Hematopoietic multipotent progenitor cell (in vitro differentiated cells): Measurements from ENCODE around the gene TBC1D1. TPM values are rescaled to one million over a fixed set of nuclear protein-coding genes. Genes with fewer than 3 reads are reported as not detected.

Source experiments
- DNase-seq, 3 donors: peaks; one replicate each; pipeline ENCODE4 v3.0.0-alpha.2; 2011 to 2015; ENCODE audit warnings: low read depth in 2 of 3, low spot score in 2 of 3
- total RNA-seq: library from RNA; depleted of rRNA; stranded (reverse); fragments of >200 nt; gene quantifications from one replicate; pipeline ENCODE4 v1.2.3, GENCODE V29; 2012

Gene TBC1D1
- total RNA-seq, 1 donor: 75.4 TPM

DNA sequence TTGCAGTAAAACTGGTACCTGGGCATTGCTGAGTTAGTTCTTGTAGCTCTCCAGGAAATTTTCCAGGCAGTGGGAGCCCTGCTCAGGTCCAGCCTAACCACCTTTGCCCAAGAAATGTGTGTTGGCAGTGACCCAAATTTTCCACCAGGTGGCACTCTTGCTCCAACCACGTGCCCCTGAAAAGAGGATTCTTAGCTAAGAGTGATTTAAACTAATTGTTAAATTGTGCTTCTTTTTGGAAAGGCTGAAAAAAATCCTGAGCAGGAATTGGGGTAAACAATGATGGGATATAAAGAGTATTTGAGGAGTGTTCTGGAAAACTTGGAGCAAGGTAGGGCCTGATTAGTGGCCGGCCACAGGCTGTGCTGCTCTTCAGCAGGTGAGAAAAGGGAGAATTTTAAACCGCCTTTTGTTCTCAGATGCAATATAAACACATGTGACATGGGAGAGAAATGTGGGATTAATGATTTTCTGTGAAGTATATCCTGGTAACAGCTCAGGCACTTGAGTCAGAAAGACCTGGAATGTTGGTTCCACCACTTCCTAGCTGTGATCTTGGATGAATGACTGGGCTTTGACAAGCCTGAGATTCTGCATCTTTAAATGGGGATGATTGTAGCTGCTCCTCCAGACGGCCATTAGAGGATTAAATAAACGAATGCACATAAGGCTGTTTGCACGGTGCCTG, 288.9 kb downstream of the TBC1D1 start:
- DNase-seq: peak in 2 of 3 donors; percentile 54 to 79

DNA sequence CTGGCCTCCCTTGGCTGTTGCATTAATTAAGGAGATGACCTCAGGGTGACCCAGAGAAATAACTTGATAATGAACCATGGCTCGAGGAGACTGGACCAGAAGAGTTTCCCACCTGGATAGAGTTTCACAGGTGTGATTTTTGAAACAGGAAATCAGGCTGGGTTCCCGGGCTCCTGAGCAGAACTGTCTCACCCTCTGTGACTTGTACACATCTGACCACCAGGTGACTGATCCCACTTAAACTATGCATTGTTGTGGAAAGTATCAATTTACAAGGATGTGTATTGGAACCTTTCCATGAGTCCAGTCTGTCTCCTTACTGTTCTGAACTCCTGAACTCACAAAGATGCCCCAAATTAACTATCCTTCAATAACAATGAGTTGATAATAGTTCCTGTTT, 289.6 kb downstream of the TBC1D1 start:
- no peak for DNase-seq

DNA sequence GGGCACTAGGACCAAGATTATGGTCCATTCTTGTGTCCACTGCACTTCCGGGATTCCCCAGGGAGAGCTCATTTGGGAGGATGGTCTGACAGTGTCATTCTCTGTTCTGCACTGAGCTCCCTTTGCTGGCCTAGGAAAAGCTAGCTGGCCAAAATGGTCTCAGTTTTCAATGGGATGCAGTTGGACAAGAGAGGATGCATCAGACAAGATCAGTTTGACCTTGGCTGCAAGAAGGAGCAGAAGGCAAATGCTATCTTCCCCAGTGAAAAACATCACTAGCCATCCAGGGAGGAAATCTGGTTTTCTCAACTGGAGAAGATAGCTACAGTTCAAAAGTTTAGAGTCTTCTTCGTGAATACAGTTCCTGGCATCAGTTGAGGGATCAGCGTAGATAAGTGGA, 290.4 kb downstream of the TBC1D1 start:
- no peak for DNase-seq

DNA sequence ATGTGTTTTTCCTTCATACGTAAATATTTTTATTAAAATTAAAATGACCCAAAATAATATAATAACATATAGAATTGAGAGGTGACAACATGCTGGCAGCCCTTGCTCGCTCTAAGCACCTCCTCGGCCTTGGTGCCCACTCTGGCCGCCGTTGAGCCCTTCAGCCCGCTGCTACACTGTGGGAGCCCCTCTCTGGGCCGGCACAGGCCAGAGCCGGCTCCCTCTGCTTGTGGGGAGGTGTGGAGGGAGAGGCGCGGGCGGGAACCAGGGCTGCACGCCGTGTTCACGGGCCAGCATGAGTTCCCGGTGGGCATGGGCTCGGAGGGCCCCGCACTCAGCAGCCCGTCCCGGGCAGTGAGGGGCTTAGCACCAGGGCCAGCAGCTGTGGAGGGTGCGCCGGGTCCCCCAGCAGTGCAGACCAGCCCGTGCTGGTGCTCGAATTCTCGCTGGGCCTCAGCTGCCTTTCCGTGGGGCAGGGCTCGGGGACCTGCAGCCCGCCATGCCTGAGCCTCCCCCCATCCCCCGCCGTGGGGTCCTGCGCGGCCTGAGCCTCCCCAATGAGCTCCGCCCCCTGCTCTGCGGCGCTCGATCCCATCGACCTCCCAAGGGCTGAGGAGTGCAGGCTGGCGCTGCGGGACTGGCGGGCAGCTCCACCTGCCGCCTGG, 291.6 kb downstream of the TBC1D1 start:
- DNase-seq: no peak

DNA sequence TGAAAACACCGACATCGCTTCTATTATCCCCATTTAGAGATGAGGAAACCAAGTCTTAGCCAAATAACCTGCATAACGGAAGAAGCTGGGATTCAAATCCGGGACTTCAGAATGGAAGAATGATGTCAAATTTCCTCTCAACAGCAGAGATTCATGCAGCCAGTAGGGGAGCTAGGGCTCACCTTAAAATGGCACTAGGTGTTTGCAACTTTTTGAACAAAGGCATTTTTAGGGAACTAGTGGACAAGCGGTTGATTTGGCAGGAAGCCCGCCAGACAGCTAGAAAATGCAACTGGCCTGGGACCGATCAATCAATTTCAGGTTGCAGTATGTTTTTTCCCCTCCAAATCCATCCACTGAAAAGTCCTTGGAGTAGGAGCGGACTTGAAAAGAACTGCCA, 293.5 kb downstream of the TBC1D1 start:
- peak in 1 of 3 donors; percentile 14 for DNase-seq

DNA sequence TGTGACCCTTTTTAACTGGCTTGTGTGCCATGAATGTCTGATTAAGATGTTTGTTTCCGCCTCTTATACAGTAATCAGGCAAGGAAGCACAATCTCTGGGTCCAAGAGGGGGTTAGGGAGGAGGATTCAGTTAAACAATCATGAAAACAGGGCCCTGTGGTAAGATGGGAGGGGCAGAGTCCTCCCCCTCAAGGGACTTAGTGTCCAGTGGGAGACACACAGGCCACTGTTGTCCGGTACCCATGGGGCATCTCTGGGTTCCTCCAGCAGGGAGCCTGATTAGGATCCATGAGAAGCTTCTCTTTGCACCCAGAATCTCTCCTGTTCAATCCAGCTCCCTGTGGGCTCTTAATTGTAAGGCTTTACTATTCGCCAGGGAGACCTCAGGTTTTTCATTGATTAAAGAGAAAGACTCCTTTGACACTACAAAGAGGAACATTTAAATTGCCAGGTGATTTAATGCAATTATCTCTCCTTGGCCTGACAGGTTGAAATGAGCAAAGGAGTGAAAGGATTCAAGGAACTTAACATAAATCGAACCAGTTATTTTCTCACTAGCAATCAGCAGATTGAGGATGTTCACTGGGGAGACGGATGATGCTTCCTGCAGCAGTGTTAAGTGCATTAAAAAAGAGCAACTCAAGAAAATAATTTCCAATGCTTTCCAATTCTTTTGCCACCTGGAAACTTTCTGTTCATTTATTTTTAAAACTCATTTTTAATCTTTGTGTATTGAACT, 294.7 kb downstream of the TBC1D1 start:
- DNase-seq: no peak

DNA sequence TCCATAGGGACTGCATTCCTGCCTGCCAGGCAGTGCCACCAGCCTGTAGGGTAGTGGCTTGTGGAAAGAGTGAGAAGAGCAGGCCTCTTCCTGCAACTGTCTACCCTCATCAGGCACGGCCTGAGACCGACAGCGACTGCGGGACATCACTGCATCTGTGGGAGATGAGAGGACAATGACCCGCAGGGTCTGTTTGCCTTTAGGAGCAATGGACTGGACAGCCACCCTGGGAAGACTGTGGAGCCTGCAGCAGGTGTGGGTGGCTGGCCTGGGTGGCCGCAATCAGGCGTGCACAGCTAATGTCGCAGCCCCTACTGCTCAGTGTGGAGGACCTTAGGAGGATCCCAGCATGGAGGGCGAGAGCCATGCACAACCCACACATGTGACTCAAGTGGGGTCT, 297.3 kb downstream of the TBC1D1 start:
- no peak for DNase-seq

DNA sequence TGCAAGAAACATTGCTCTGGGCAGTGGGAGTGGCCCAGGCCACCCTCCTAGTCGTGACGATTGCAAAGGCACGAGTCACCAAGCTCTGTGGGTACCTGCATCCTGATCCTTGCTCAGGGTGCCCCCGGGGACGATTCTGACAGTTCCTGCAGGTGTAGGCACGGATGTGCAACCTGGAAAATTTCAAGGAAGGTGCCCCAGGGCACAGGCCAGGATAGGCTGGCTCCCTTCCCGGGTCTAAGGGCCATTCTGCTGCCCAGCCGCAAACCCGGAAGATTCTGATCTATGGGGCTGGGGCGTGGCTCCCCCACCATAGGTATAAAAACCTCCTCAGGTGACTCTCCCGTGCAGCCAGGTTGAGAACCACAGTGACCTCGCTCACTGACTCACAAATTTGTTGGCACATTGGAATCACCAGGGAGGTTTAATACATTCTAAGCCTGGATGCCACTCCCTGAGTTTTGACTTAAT, 297.8 kb downstream of the TBC1D1 start:
- DNase-seq: no peak

Other genes with a start within 250 kb of the TBC1D1 start
- gene RELL1, start 204.7 kb upstream of the TBC1D1 start, total RNA-seq: 63.0 TPM
- 16.4 TPM for gene PGM2, start 64.4 kb upstream of the TBC1D1 start, total RNA-seq
- not detected for gene PTTG2, start 69.3 kb downstream of the TBC1D1 start, total RNA-seq